Uterus (tissue), 2 donors: Measurements from ENCODE around the gene JARID2.

Experiments used
- CTCF ChIP-seq, 4 experiments: fragments of 200-600 bp in 2 of 4; fragments of 450-650 bp in 2 of 4; sonication (generic) in 2 of 4; IDR thresholded peaks; one replicate each; pipeline ENCODE4 v1.5.1; 2016 to 2019; ENCODE audit warnings: antibody characterized with exemption in 4 of 4, mild to moderate bottlenecking in 2 of 4, moderate library complexity in 1 of 4
- POLR2A ChIP-seq, 2 donors: fragments of 450-650 bp; IDR thresholded peaks; one replicate each; pipeline ENCODE4 v1.6.1; 2016; ENCODE audit warnings: antibody characterized with exemption in 2 of 2, mild to moderate bottlenecking in 1 of 2, moderate library complexity in 1 of 2

- TF ChIP-seq CTCF (IDR thresholded peaks at IDR 0.05): no peak
- TF ChIP-seq POLR2A (IDR thresholded peaks at IDR 0.05): no peak
These were observed 154.0 kb downstream of the JARID2 start for GRCh38 chr6:15399641-15400470.
